Vagina (tissue), 2 donors: ENCODE data around the gene NSUN6. TPM values are rescaled to one million over a fixed set of nuclear protein-coding genes. Genes with fewer than 3 reads are reported as not detected.

Source experiments
- DNase-seq, 2 donors: peaks; one replicate each; pipeline ENCODE4 v3.0.0-alpha.2; 2017; ENCODE audit errors: extremely low spot score in 2 of 2
- H3K27ac ChIP-seq: fragments of 200-600 bp; sonication (generic); one replicate; pipeline ENCODE4 v1.5.1; 2019
- H3K27me3 ChIP-seq: fragments of 200-600 bp; sonication (generic); one replicate; pipeline ENCODE4 v1.5.1; 2019
- H3K36me3 ChIP-seq, 2 donors: fragments of 200-600 bp; sonication (generic); one replicate each; pipeline ENCODE4 v1.5.1; 2017 to 2019
- H3K4me1 ChIP-seq: fragments of 200-600 bp; sonication (generic); one replicate; pipeline ENCODE4 v1.5.1; 2019
- H3K4me3 ChIP-seq, 2 donors: fragments of 200-600 bp; sonication (generic); 1 replicate in 1 of 2; 2 replicates in 1 of 2; pipeline ENCODE4 v1.5.1; 2016 to 2019
- H3K9me3 ChIP-seq: fragments of 200-600 bp; sonication (generic); one replicate; pipeline ENCODE4 v1.5.1; 2019
- POLR2A ChIP-seq, 2 donors: fragments of 450-650 bp; IDR thresholded peaks; one replicate each; pipeline ENCODE4 v1.6.1; 2017; ENCODE audit warnings: antibody characterized with exemption in 2 of 2, mild to moderate bottlenecking in 2 of 2, moderate library complexity in 2 of 2
- POLR2AphosphoS5 ChIP-seq, 2 donors: sonication (generic); formaldehyde crosslinking; IDR thresholded peaks; one replicate each; pipeline ENCODE4 v1.9.0; 2017; ENCODE audit warnings: antibody characterized with exemption in 2 of 2, mild to moderate bottlenecking in 2 of 2, low read depth in 1 of 2; ENCODE audit not compliant: insufficient read depth in 1 of 2
- intact Hi-C: fragments of 100-400 bp; cut with DNase I; formaldehyde crosslinking; loops from one replicate; pipeline ENCODE4 v1.15.1; 2023
- total RNA-seq: library from RNA; depleted of rRNA; stranded (reverse); fragments of >200 nt; gene quantifications from one replicate; pipeline ENCODE4 v1.2.3, GENCODE V29; 2016
- TF ChIP-seq, protein P1 (sequence below), 3 experiments: fragments of 450-650 bp in 2 of 3; fragments of 200-600 bp in 1 of 3; sonication (generic) in 1 of 3; IDR thresholded peaks; one replicate each; pipeline ENCODE4 v1.5.1; 2017 to 2019; ENCODE audit warnings: antibody characterized with exemption in 3 of 3, mild to moderate bottlenecking in 2 of 3, moderate library complexity in 2 of 3

The NSUN6 gene
- total RNA-seq, 1 donor from 2014 or later: 11.5 TPM

DNA sequence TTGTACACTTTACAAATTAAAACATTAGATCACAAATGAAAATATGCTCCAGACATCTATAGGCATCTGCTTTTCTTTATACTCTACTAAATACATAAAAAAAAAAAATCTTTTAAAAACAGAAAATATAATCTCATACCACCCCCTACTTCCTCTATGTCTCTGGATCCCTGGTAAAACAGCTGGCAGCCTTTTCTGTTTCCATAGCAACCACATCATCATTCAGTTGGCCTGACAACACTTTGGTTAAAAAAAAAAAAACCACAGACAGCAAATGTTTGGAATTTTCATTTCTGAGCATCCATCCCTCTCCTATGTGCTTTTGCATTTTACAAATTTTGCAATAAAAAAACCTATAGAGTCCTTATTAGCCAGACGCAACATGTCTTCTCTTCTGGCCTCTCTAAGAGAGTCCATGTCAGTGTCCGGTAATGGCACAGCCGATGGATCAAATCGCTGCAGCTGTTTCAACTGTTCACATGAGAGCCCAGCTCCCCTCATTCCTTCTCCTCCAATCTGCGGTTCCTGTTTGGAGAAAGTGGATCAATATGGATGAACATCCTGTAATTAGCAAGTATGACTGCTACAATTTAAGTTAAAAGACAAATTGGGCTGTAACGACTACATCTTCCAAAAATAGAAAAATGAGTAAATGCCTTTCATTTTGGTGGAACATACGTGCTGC is 105.6 kb downstream of the NSUN6 start:
- no peak overlapping the region for H3K27ac ChIP-seq
- H3K36me3 ChIP-seq: peaks cover 0 to 28% of the 10 kb centered on the region in 2 donors
- H3K27me3 ChIP-seq: no peaks in the 10 kb centered on the region
- no peak for DNase-seq
- no peaks in the 10 kb centered on the region for H3K4me1 ChIP-seq
- no peaks in the 10 kb centered on the region for H3K9me3 ChIP-seq
- no peak for TF ChIP-seq POLR2AphosphoS5 (IDR thresholded peaks at IDR 0.05; ENCODE audit: insufficient read depth in 1 of 2, low read depth in 1 of 2)
- TF ChIP-seq POLR2A (IDR thresholded peaks at IDR 0.05): no peak
- TF ChIP-seq, protein P1, sequence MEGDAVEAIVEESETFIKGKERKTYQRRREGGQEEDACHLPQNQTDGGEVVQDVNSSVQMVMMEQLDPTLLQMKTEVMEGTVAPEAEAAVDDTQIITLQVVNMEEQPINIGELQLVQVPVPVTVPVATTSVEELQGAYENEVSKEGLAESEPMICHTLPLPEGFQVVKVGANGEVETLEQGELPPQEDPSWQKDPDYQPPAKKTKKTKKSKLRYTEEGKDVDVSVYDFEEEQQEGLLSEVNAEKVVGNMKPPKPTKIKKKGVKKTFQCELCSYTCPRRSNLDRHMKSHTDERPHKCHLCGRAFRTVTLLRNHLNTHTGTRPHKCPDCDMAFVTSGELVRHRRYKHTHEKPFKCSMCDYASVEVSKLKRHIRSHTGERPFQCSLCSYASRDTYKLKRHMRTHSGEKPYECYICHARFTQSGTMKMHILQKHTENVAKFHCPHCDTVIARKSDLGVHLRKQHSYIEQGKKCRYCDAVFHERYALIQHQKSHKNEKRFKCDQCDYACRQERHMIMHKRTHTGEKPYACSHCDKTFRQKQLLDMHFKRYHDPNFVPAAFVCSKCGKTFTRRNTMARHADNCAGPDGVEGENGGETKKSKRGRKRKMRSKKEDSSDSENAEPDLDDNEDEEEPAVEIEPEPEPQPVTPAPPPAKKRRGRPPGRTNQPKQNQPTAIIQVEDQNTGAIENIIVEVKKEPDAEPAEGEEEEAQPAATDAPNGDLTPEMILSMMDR (IDR thresholded peaks at IDR 0.05): no peak
- intact Hi-C loops: no loop called here
- H3K4me3 ChIP-seq: no peak overlapping the region

DNA sequence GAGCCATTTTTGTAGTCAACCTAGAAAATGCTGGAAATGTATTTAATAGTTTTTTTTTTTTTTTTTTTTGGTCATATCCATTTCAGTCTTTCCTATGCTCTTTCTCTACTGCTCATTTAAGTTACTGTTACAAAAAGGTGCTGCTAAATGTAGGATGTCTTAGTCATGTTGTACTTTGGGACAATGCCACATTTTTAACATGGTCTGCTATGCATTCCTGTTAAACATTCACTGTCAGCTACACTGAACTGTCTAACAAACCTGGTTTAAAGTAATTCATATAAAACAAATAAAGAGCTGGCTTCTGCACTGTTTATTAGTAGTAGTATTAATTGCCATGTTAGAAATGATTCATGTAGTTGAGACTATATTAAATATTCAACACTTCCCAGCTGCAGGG is 108.6 kb downstream of the NSUN6 start:
- H3K27me3 ChIP-seq: no peaks in the 10 kb centered on the region
- no peak overlapping the region for H3K27ac ChIP-seq
- no peak overlapping the region for H3K4me3 ChIP-seq
- TF ChIP-seq POLR2AphosphoS5 (IDR thresholded peaks at IDR 0.05; ENCODE audit: insufficient read depth in 1 of 2, low read depth in 1 of 2): no peak
- TF ChIP-seq, protein P1 (IDR thresholded peaks at IDR 0.05): no peak
- TF ChIP-seq POLR2A (IDR thresholded peaks at IDR 0.05): no peak
- H3K36me3 ChIP-seq: peaks cover 0 to 47% of the 10 kb centered on the region in 2 donors
- no peaks in the 10 kb centered on the region for H3K4me1 ChIP-seq
- no peaks in the 10 kb centered on the region for H3K9me3 ChIP-seq
- intact Hi-C loops: no loop called here
- no peak for DNase-seq

DNA sequence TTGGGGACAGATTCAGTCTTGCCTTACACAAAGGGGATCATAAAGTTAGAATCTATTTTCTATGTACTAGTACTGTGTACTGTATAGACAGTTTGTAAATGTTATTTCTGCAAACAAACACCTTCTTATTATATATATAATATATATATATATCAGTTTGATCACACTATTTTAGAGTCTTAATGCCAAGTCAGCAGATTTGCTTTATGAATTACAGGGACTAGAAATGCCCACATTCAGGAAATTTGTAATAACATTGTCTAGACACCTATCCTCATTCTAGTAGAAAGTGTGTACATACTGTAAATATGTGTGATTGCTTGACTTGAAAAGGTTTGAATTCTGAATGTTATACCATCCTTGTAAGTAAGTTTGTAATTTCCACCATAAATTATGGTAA is 111.2 kb downstream of the NSUN6 start:
- Histone ChIP-seq H3K36me3 (peaks cover 0 to 35% of the 10 kb centered on the region in 2 donors), H3K27me3 (no peaks in the 10 kb centered on the region), H3K27ac (no peak overlapping the region), H3K4me3 (no peak overlapping the region), H3K4me1 (no peaks in the 10 kb centered on the region), H3K9me3 (no peaks in the 10 kb centered on the region)
- intact Hi-C loops: no loop called here
- no peak for DNase-seq
- TF ChIP-seq, protein P1 (IDR thresholded peaks at IDR 0.05): no peak
- TF ChIP-seq POLR2AphosphoS5 (IDR thresholded peaks at IDR 0.05; ENCODE audit: insufficient read depth in 1 of 2, low read depth in 1 of 2) (no peak), POLR2A (IDR thresholded peaks at IDR 0.05) (no peak)

DNA sequence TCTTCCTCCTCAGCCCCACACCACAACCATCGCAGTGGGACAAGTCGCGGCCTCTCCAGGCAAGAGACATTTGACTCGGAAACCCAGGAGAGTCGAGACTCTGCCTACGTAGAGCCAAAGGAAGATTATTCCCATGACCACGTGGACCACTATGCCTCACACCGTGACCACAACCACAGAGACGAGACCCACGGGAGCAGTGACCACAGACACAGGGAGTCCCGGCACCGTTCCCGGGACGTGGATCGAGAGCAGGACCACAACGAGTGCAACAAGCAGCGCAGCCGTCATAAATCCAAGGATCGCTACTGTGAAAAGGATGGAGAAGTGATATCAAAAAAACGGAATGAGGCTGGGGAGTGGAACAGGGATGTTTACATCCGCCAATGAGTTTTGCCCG is 112.1 kb downstream of the NSUN6 start:
- Histone ChIP-seq H3K4me1 (no peaks in the 10 kb centered on the region), H3K36me3 (peaks cover 0 to 29% of the 10 kb centered on the region in 2 donors), H3K27me3 (no peaks in the 10 kb centered on the region), H3K27ac (no peak overlapping the region), H3K4me3 (no peak overlapping the region), H3K9me3 (no peaks in the 10 kb centered on the region)
- TF ChIP-seq POLR2A (IDR thresholded peaks at IDR 0.05): no peak
- TF ChIP-seq POLR2AphosphoS5 (IDR thresholded peaks at IDR 0.05; ENCODE audit: insufficient read depth in 1 of 2, low read depth in 1 of 2): no peak
- TF ChIP-seq, protein P1 (IDR thresholded peaks at IDR 0.05): no peak
- DNase-seq: no peak
- intact Hi-C loops: no loop called here

DNA sequence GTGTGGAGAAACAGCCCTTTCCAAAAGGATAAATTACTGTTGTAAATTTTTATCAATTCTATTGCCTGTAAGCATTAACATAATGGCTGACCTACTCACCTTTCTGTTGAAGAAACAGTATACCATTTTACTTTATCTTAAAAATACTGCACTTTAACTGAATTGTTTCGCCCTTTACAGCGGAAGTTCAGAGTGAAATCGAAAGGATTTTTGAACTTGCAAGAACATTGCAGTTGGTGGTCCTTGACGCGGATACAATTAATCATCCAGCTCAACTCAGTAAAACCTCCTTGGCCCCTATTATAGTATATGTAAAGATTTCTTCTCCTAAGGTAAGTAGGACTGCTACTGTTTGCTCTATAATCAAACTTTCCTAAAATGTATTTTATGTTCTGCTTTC is 117.5 kb downstream of the NSUN6 start:
- Histone ChIP-seq H3K27ac (no peak overlapping the region), H3K36me3 (peaks cover 0 to under 1% of the 10 kb centered on the region in 2 donors), H3K9me3 (no peaks in the 10 kb centered on the region), H3K4me1 (no peaks in the 10 kb centered on the region), H3K27me3 (no peaks in the 10 kb centered on the region), H3K4me3 (no peak overlapping the region)
- intact Hi-C loops: no loop called here
- no peak for DNase-seq
- no peak for TF ChIP-seq POLR2A (IDR thresholded peaks at IDR 0.05)
- TF ChIP-seq, protein P1 (IDR thresholded peaks at IDR 0.05): no peak
- no peak for TF ChIP-seq POLR2AphosphoS5 (IDR thresholded peaks at IDR 0.05; ENCODE audit: insufficient read depth in 1 of 2, low read depth in 1 of 2)
